ENCODE results near the gene EGFLAM.

Gene EGFLAM

GRCh38 chr5:38469707-38470267, 211.4 kb downstream of the EGFLAM start:
- no peak for DNase-seq (ENCODE audit: low read depth in 2 of 2)

GRCh38 chr5:38471709-38472108, 213.3 kb downstream of the EGFLAM start:
- no peak for DNase-seq (ENCODE audit: low read depth in 2 of 2)

GRCh38 chr5:38472541-38472940, 214.2 kb downstream of the EGFLAM start:
- DNase-seq (ENCODE audit: low read depth in 2 of 2), result no peak

- no peak for DNase-seq (ENCODE audit: low read depth in 2 of 2)
Observed at GRCh38 chr5:38473008-38473407, 214.6 kb downstream of the EGFLAM start.

- no peak for DNase-seq (ENCODE audit: low read depth in 2 of 2)
Observed at GRCh38 chr5:38478166-38478565, 219.8 kb downstream of the EGFLAM start.

- no peak for DNase-seq (ENCODE audit: low read depth in 2 of 2)
Observed at GRCh38 chr5:38478878-38479277, 220.5 kb downstream of the EGFLAM start.

GRCh38 chr5:38479315-38479904, 221.1 kb downstream of the EGFLAM start:
- no peak for DNase-seq (ENCODE audit: low read depth in 2 of 2)

- DNase-seq (ENCODE audit: low read depth in 2 of 2), result no peak
Observed at GRCh38 chr5:38483805-38484398, 225.5 kb downstream of the EGFLAM start.

- DNase-seq (ENCODE audit: low read depth in 2 of 2), result no peak
Observed at GRCh38 chr5:38494175-38494574, 235.8 kb downstream of the EGFLAM start.

GRCh38 chr5:38494763-38495162, 236.4 kb downstream of the EGFLAM start:
- no peak for DNase-seq (ENCODE audit: low read depth in 2 of 2)

- no peak for DNase-seq (ENCODE audit: low read depth in 2 of 2)
Observed at GRCh38 chr5:38497946-38498345, 239.6 kb downstream of the EGFLAM start.

- DNase-seq (ENCODE audit: low read depth in 2 of 2), result no peak
Observed at GRCh38 chr5:38500573-38501260, 242.4 kb downstream of the EGFLAM start.

GRCh38 chr5:38506302-38506701, 247.9 kb downstream of the EGFLAM start:
- DNase-seq (ENCODE audit: low read depth in 2 of 2), result no peak

- DNase-seq (ENCODE audit: low read depth in 2 of 2), result no peak
Observed at GRCh38 chr5:38509185-38509584, 250.8 kb downstream of the EGFLAM start.
